Hematopoietic multipotent progenitor cell treated with erythropoietin and hydrocortisone succinate and interleukin-3 and kit ligand, for 15 days (in vitro differentiated cells): ENCODE data around the gene DBN1.
"Not testable (repeated sequence)": the region's sequence is repeated elsewhere in the genome, so short reads cannot be mapped to it uniquely, and the experiment has no call there.

Experiments used
- DNase-seq: peaks from one replicate; pipeline ENCODE4 v3.0.0-alpha.2; 2015; ENCODE audit warnings: low spot score

The DBN1 gene

GRCh38 chr5:177490992-177491391, 17.6 kb upstream of the DBN1 start:
- DNase-seq = no peak

GRCh38 chr5:177490311-177490991, 17.0 kb upstream of the DBN1 start:
- DNase-seq = no peak

GRCh38 chr5:177489119-177489716, 15.8 kb upstream of the DBN1 start:
- DNase-seq = no peak

- DNase-seq = no peak
These were observed 14.5 kb upstream of the DBN1 start for GRCh38 chr5:177487975-177488374.

GRCh38 chr5:177487144-177487543, 13.7 kb upstream of the DBN1 start:
- no peak for DNase-seq

- DNase-seq = no peak
These were observed 12.8 kb upstream of the DBN1 start for GRCh38 chr5:177486256-177486655.

GRCh38 chr5:177485753-177486152, 12.3 kb upstream of the DBN1 start:
- not testable (repeated sequence) for DNase-seq

- no peak for DNase-seq
These were observed 11.6 kb upstream of the DBN1 start for GRCh38 chr5:177484902-177485549.

GRCh38 chr5:177483994-177484901, 10.8 kb upstream of the DBN1 start:
- DNase-seq = no peak

GRCh38 chr5:177483042-177483441, 9.6 kb upstream of the DBN1 start:
- DNase-seq = no peak

GRCh38 chr5:177482359-177482795, 8.9 kb upstream of the DBN1 start:
- DNase-seq = no peak

- DNase-seq = no peak
These were observed 6.3 kb upstream of the DBN1 start for GRCh38 chr5:177479774-177480173.

GRCh38 chr5:177478711-177479646, 5.5 kb upstream of the DBN1 start:
- peak; percentile 69 for DNase-seq

- DNase-seq = no peak
These were observed 4.5 kb upstream of the DBN1 start for GRCh38 chr5:177477701-177478477.

- no peak for DNase-seq
These were observed 3.2 kb upstream of the DBN1 start for GRCh38 chr5:177476531-177477233.

- no peak for DNase-seq
These were observed 2.4 kb upstream of the DBN1 start for GRCh38 chr5:177475563-177476427.

GRCh38 chr5:177474846-177475562, 1.6 kb upstream of the DBN1 start:
- DNase-seq = no peak

- no peak for DNase-seq
These were observed 605 bp upstream of the DBN1 start for GRCh38 chr5:177474002-177474476.
